ENCODE results near the gene PFKFB3. TPM values are rescaled to one million over a fixed set of nuclear protein-coding genes. Genes with fewer than 3 reads are reported as not detected.

Gene PFKFB3
- total RNA-seq, 2 donors from 2014 or later: 31.2 to 34.5 TPM

- no peak overlapping the region for H3K4me3 ChIP-seq (ENCODE audit: low read length)
- no peak overlapping the region for H3K4me3 Mint-ChIP-seq
- no peaks in the 10 kb centered on the region for H3K9me3 ChIP-seq (ENCODE audit: control insufficient read depth, low read length)
- no peaks in the 10 kb centered on the region for H3K27me3 Mint-ChIP-seq (ENCODE audit: insufficient read depth)
- H3K27me3 ChIP-seq (ENCODE audit: control insufficient read depth, insufficient read depth, low read length, poor library complexity, severe bottlenecking): no peaks in the 10 kb centered on the region
- H3K9me3 Mint-ChIP-seq: no peaks in the 10 kb centered on the region
- H3K4me1 ChIP-seq (ENCODE audit: control insufficient read depth, insufficient read depth, low read length): peaks cover 5% of the 10 kb centered on the region
- H3K9ac ChIP-seq (ENCODE audit: extremely low read depth, low read length, poor library complexity, severe bottlenecking): no peak overlapping the region
- no peak for DNase-seq
- peaks cover 75% of the 10 kb centered on the region for H3K36me3 ChIP-seq (ENCODE audit: control insufficient read depth, insufficient read depth, low read length)
- H3K27ac ChIP-seq (ENCODE audit: low read depth, low read length): no peak overlapping the region
- peaks cover 65% of the 10 kb centered on the region for H3K36me3 Mint-ChIP-seq (ENCODE audit: low read depth)
- TF ChIP-seq, protein P1, sequence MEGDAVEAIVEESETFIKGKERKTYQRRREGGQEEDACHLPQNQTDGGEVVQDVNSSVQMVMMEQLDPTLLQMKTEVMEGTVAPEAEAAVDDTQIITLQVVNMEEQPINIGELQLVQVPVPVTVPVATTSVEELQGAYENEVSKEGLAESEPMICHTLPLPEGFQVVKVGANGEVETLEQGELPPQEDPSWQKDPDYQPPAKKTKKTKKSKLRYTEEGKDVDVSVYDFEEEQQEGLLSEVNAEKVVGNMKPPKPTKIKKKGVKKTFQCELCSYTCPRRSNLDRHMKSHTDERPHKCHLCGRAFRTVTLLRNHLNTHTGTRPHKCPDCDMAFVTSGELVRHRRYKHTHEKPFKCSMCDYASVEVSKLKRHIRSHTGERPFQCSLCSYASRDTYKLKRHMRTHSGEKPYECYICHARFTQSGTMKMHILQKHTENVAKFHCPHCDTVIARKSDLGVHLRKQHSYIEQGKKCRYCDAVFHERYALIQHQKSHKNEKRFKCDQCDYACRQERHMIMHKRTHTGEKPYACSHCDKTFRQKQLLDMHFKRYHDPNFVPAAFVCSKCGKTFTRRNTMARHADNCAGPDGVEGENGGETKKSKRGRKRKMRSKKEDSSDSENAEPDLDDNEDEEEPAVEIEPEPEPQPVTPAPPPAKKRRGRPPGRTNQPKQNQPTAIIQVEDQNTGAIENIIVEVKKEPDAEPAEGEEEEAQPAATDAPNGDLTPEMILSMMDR (conservative IDR thresholded peaks at IDR 0.05): no peak
- peak overlapping the region; percentile 75 for H3K27ac Mint-ChIP-seq
- 91 to 93% methylated on average over 22 to 24 of the region's 24 CpGs for WGBS, 2 experiments (ENCODE audit: insufficient coverage in 1 of 2, insufficient read length in 1 of 2)
- peaks cover 12% of the 10 kb centered on the region for H3K4me1 Mint-ChIP-seq
Measured at GRCh38 chr10:6215683-6216484, 13.2 kb downstream of the PFKFB3 start.

DNA sequence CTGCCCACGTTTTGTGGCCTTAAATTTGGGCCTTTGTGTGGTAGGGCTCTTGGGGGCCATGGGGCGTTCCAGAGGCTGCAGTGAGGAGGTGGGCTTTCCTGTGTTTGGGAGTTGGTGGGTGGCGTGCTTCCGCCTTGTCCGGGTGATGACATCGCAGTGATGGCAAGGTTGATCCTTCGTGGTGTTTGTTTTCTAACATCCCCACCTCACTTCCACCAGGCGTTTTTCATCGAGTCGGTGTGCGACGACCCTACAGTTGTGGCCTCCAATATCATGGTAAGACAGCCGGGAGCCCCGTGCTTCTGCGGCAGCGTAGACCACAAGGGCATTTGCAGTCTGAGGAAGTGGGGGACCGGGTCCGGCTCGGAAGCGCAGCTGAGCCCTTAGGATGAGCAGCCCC is 14.2 kb downstream of the PFKFB3 start:
- Mint-ChIP-seq H3K36me3 (ENCODE audit: low read depth) (peaks cover 74% of the 10 kb centered on the region), H3K9me3 (no peaks in the 10 kb centered on the region), H3K27ac (no peak overlapping the region), H3K4me3 (no peak overlapping the region), H3K4me1 (peaks cover 1% of the 10 kb centered on the region), H3K27me3 (ENCODE audit: insufficient read depth) (no peaks in the 10 kb centered on the region)
- H3K27ac ChIP-seq (ENCODE audit: low read depth, low read length): no peak overlapping the region
- no peak overlapping the region for H3K9ac ChIP-seq (ENCODE audit: extremely low read depth, low read length, poor library complexity, severe bottlenecking)
- no peaks in the 10 kb centered on the region for H3K27me3 ChIP-seq (ENCODE audit: control insufficient read depth, insufficient read depth, low read length, poor library complexity, severe bottlenecking)
- peaks cover 86% of the 10 kb centered on the region for H3K36me3 ChIP-seq (ENCODE audit: control insufficient read depth, insufficient read depth, low read length)
- no peaks in the 10 kb centered on the region for H3K9me3 ChIP-seq (ENCODE audit: control insufficient read depth, low read length)
- H3K4me1 ChIP-seq (ENCODE audit: control insufficient read depth, insufficient read depth, low read length): no peaks in the 10 kb centered on the region
- DNase-seq: no peak
- TF ChIP-seq, protein P1 (conservative IDR thresholded peaks at IDR 0.05): no peak
- no peak overlapping the region for H3K4me3 ChIP-seq (ENCODE audit: low read length)
- 88 to 90% methylated on average over 9 to 20 of the region's 20 CpGs for WGBS, 2 experiments (ENCODE audit: insufficient coverage in 1 of 2, insufficient read length in 1 of 2)

GRCh38 chr10:6217611-6218010 is 14.9 kb downstream of the PFKFB3 start:
- Mint-ChIP-seq H3K27ac (no peak overlapping the region), H3K36me3 (ENCODE audit: low read depth) (peaks cover 78% of the 10 kb centered on the region), H3K4me1 (no peaks in the 10 kb centered on the region), H3K4me3 (no peak overlapping the region), H3K27me3 (ENCODE audit: insufficient read depth) (no peaks in the 10 kb centered on the region), H3K9me3 (no peaks in the 10 kb centered on the region)
- Histone ChIP-seq H3K9me3 (ENCODE audit: control insufficient read depth, low read length) (no peaks in the 10 kb centered on the region), H3K36me3 (ENCODE audit: control insufficient read depth, insufficient read depth, low read length) (peaks cover 93% of the 10 kb centered on the region), H3K4me3 (ENCODE audit: low read length) (no peak overlapping the region), H3K27ac (ENCODE audit: low read depth, low read length) (no peak overlapping the region), H3K27me3 (ENCODE audit: control insufficient read depth, insufficient read depth, low read length, poor library complexity, severe bottlenecking) (no peaks in the 10 kb centered on the region), H3K4me1 (ENCODE audit: control insufficient read depth, insufficient read depth, low read length) (no peaks in the 10 kb centered on the region), H3K9ac (ENCODE audit: extremely low read depth, low read length, poor library complexity, severe bottlenecking) (no peak overlapping the region)
- TF ChIP-seq, protein P1 (conservative IDR thresholded peaks at IDR 0.05): no peak
- DNase-seq: no peak
- WGBS, 2 experiments (ENCODE audit: insufficient coverage in 1 of 2, insufficient read length in 1 of 2): 89 to 100% methylated on average over 3 of the region's 3 CpGs
